IMR-90 (cell line): ENCODE results near the gene PLB1. TPM values are rescaled to one million over a fixed set of nuclear protein-coding genes. Genes with fewer than 3 reads are reported as not detected.

Experiments used
- ATAC-seq: fragments of 200-7000 bp; cut with Tn5 transposase; 2 replicates; pipeline ENCODE4 v1.9.1; 2020; ENCODE audit warnings: low read depth, mild to moderate bottlenecking, moderate library complexity
- BruUV-seq: library from RNA; stranded (reverse); fragments of 400-500 nt; replicated peaks from 2 replicates; lab custom pipeline; 2021; lab: Mats Ljungman, UMichigan
- CTCF ChIA-PET: fragments of 300-600 bp; formaldehyde crosslinking; extraction: SDS; loops from one replicate; lab custom pipeline; 2021; ENCODE audit warnings: antibody characterized with exemption; lab: Yijun Ruan, JAX
- POLR2A ChIA-PET: fragments of 300-600 bp; sonication (Branson Sonifier 250); formaldehyde crosslinking; loops from one replicate; lab custom pipeline; 2022; ENCODE audit warnings: antibody characterized with exemption; ENCODE audit not compliant: unreplicated experiment; lab: Charles Lee
- DNase-seq: peaks from one replicate; pipeline ENCODE4 v3.0.0; 2013
- H2AFZ ChIP-seq: replicated peaks from 2 replicates; pipeline ENCODE3; 2013; ENCODE audit warnings: low read length, mild to moderate bottlenecking; ENCODE audit not compliant: poor library complexity
- H2AK5ac ChIP-seq: 2 replicates; pipeline ENCODE4 v1.6.1; 2013; ENCODE audit warnings: low read depth, low read length, inconsistent platforms
- H2AK9ac ChIP-seq: replicated peaks from 2 replicates; pipeline ENCODE3; 2013; ENCODE audit warnings: mild to moderate bottlenecking, low read depth, low read length, moderate library complexity; ENCODE audit not compliant: poor library complexity
- H2BK120ac ChIP-seq: 2 replicates; pipeline ENCODE4 v1.6.1; 2013; ENCODE audit warnings: low read depth, low read length, inconsistent platforms
- H2BK15ac ChIP-seq: 3 replicates; pipeline ENCODE4 v1.6.1; 2013; ENCODE audit warnings: low read depth, low read length, inconsistent platforms
- H2BK20ac ChIP-seq: 2 replicates; pipeline ENCODE4 v1.6.1; 2013; ENCODE audit warnings: low read depth, mild to moderate bottlenecking, inconsistent platforms, low read length, moderate library complexity
- H2BK5ac ChIP-seq: 2 replicates; pipeline ENCODE4 v1.6.1; 2013; ENCODE audit warnings: mild to moderate bottlenecking, low read depth, low read length, inconsistent platforms; ENCODE audit not compliant: poor library complexity, severe bottlenecking
- H3K14ac ChIP-seq: replicated peaks from 2 replicates; pipeline ENCODE4 v1.6.1; 2013; ENCODE audit warnings: low read depth, low read length, inconsistent platforms
- H3K18ac ChIP-seq: 2 replicates; pipeline ENCODE4 v1.6.1; 2013; ENCODE audit warnings: low read depth, low read length, control low read depth
- H3K23ac ChIP-seq: 2 replicates; pipeline ENCODE4 v1.6.1; 2013; ENCODE audit warnings: low read depth, low read length, inconsistent platforms
- H3K27ac ChIP-seq: 2 replicates; pipeline ENCODE4 v1.5.1; 2013; ENCODE audit warnings: mild to moderate bottlenecking, control low read depth, low read length; ENCODE audit not compliant: insufficient read depth
- H3K27me3 ChIP-seq: 2 replicates; pipeline ENCODE4 v1.6.1; 2013; ENCODE audit warnings: low read length; ENCODE audit not compliant: control insufficient read depth, insufficient read depth
- H3K36me3 ChIP-seq: 2 replicates; pipeline ENCODE4 v1.6.1; 2013; ENCODE audit warnings: low read length, mixed read lengths; ENCODE audit not compliant: control insufficient read depth, insufficient read depth
- H3K4ac ChIP-seq: 2 replicates; pipeline ENCODE4 v1.6.1; 2013; ENCODE audit warnings: low read depth, low read length, inconsistent platforms
- H3K4me1 ChIP-seq: 2 replicates; pipeline ENCODE4 v1.6.1; 2013; ENCODE audit warnings: low read length, mixed read lengths; ENCODE audit not compliant: control insufficient read depth, insufficient read depth
- H3K4me2 ChIP-seq: 2 replicates; pipeline ENCODE4 v1.6.1; 2013; ENCODE audit warnings: low read depth, mild to moderate bottlenecking, control low read depth, low read length, moderate library complexity
- H3K4me3 ChIP-seq: 2 replicates; pipeline ENCODE4 v1.5.1; 2013; ENCODE audit warnings: low read depth, mild to moderate bottlenecking, control low read depth, low read length, moderate library complexity; ENCODE audit not compliant: insufficient read depth
- H3K56ac ChIP-seq: 2 replicates; pipeline ENCODE4 v1.6.1; 2013; ENCODE audit warnings: low read length, inconsistent platforms; ENCODE audit not compliant: insufficient read depth; ENCODE audit errors: extremely low read depth
- H3K79me1 ChIP-seq, 2 experiments: 2 replicates each; pipeline ENCODE4 v1.6.1; 2013; ENCODE audit warnings: low read length in 2 of 2, inconsistent platforms in 1 of 2, low read depth in 1 of 2
- H3K9ac ChIP-seq: 2 replicates; pipeline ENCODE4 v1.6.1; 2013; ENCODE audit warnings: low read depth, low read length, control low read depth
- H3K9me1 ChIP-seq: 2 replicates; pipeline ENCODE4 v1.6.1; 2013; ENCODE audit warnings: low read length, inconsistent platforms; ENCODE audit not compliant: insufficient read depth
- H3K9me3 ChIP-seq: 2 replicates; pipeline ENCODE4 v1.6.1; 2013; ENCODE audit warnings: low read length; ENCODE audit not compliant: control insufficient read depth, insufficient read depth
- H4K20me1 ChIP-seq: 2 replicates; pipeline ENCODE4 v1.6.1; 2013; ENCODE audit warnings: low read length, inconsistent platforms; ENCODE audit not compliant: insufficient read depth
- H4K5ac ChIP-seq: 2 replicates; pipeline ENCODE4 v1.6.1; 2013; ENCODE audit warnings: mild to moderate bottlenecking, low read depth, low read length, control low read depth
- H4K8ac ChIP-seq, 2 experiments: 2 replicates each; pipeline ENCODE4 v1.6.1; 2013; ENCODE audit warnings: low read depth in 2 of 2, low read length in 2 of 2, control low read depth in 1 of 2, inconsistent platforms in 1 of 2
- H4K91ac ChIP-seq: 2 replicates; pipeline ENCODE4 v1.6.1; 2013; ENCODE audit warnings: low read depth, low read length, inconsistent platforms; ENCODE audit not compliant: insufficient read depth
- CEBPB ChIP-seq: IDR thresholded peaks from 2 replicates; pipeline ENCODE4 v1.6.1; 2012; ENCODE audit warnings: low read depth, low read length, improper control_type of control experiment
- CHD1 ChIP-seq: IDR thresholded peaks from 2 replicates; pipeline ENCODE4 v1.6.1; 2012; ENCODE audit warnings: low read depth, low read length, improper control_type of control experiment
- CTCF ChIP-seq: conservative IDR thresholded peaks from 2 replicates; pipeline ENCODE4 v1.5.1; 2012; ENCODE audit warnings: mild to moderate bottlenecking, low read depth, low read length, improper control_type of control experiment
- MXI1 ChIP-seq: IDR thresholded peaks from 2 replicates; pipeline ENCODE4 v1.6.1; 2012; ENCODE audit warnings: low read depth, mild to moderate bottlenecking, low read length, moderate library complexity, borderline replicate concordance
- WGBS, 2 experiments: methylation state at CpG; one replicate each; pipeline versions ENCODE4 v1.1.5 to v1.1.7; 2013; ENCODE audit warnings: missing lambda C conversion rate in 2 of 2; ENCODE audit not compliant: insufficient read length in 1 of 2; ENCODE audit errors: extremely low coverage in 2 of 2; 5-methylcytosine and 5-hydroxymethylcytosine counted together
- dilution Hi-C: fragments of 300-500 bp; cut with HindIII; formaldehyde crosslinking; loops from one replicate; pipeline ENCODE4 v1.14.3; 2018; ENCODE audit warnings: low sequenced_read_pairs; ENCODE audit not compliant: unreplicated experiment
- in situ Hi-C: fragments of 300-500 bp; cut with MboI; formaldehyde crosslinking; loops from 3 replicates; pipeline ENCODE4 v1.14.3; 2019; ENCODE audit warnings: low sequenced_read_pairs, inconsistent platforms, mixed read lengths
- intact Hi-C: fragments of 100-400 bp; cut with micrococcal nuclease; formaldehyde crosslinking; loops from 2 replicates; pipeline ENCODE4 v1.10.0; 2022
- polyA plus RNA-seq, 3 experiments: library from polyadenylated mRNA; depleted of rRNA; stranded (reverse); fragments of >200 nt; gene quantifications; 2 replicates each; pipeline ENCODE4 v1.2.3, GENCODE V29; 2012; ENCODE audit warnings: low replicate concordance in 1 of 3
- total RNA-seq: library from RNA; depleted of rRNA; stranded (reverse); fragments of >200 nt; gene quantifications from 2 replicates; pipeline ENCODE4 v1.2.3, GENCODE V29; 2012

PLB1 gene
- total and polyA plus RNA-seq, 2 of the 4 experiments (the other 2 are of a cell fraction): 0.74 to 0.90 TPM

- H3K27ac ChIP-seq: peak overlapping the region; percentile 70
- no peak for TF ChIP-seq CEBPB
- TF ChIP-seq CTCF: no peak
- no peak for TF ChIP-seq MXI1
- no peak for TF ChIP-seq CHD1
These were observed 178.8 kb downstream of the PLB1 start for GRCh38 chr2:28674713-28675068.

More at GRCh38 chr2:28674713-28675068, 178.8 kb downstream of the PLB1 start:
- peak overlapping the region; percentile 68 for H3K56ac ChIP-seq
- H2BK15ac ChIP-seq: peak overlapping the region; percentile 89; the same call in 2 of the 3 replicates
- intact Hi-C loops: no loop called here
- in situ Hi-C loops: no loop called here
- CTCF ChIA-PET: no interaction called here
- H2AFZ ChIP-seq: peak overlapping the region; percentile 58
- H3K4me1 ChIP-seq: peaks cover 19% of the 10 kb centered on the region
- peak overlapping the region; percentile 97 for H3K4ac ChIP-seq
- H3K18ac ChIP-seq: peak overlapping the region; percentile 70
- H2AK9ac ChIP-seq: peak overlapping the region; percentile 47
- peaks cover 19% of the 10 kb centered on the region for H3K9me1 ChIP-seq
- no peaks in the 10 kb centered on the region for H3K27me3 ChIP-seq
- no peak overlapping the region for H3K9ac ChIP-seq
- no peak overlapping the region for H3K4me3 ChIP-seq
- H2BK20ac ChIP-seq: peak overlapping the region; percentile 99
- H3K9me3 ChIP-seq: 0 out of 2 replicates have a peak, but pooled peaks cover 3% of the 10 kb centered on the region
- no CpG with 5 or more reads among the region's 1 CpG for WGBS, 2 experiments
- peak overlapping the region; percentile 78 for H3K23ac ChIP-seq
- ATAC-seq (peak; percentile 51), DNase-seq (no peak)
- peak overlapping the region; percentile 87 for H3K14ac ChIP-seq
- peak overlapping the region; percentile 96 for H2AK5ac ChIP-seq
- no TSS peak for BruUV-seq
- peak overlapping the region; percentile 51 to 89 for H4K8ac ChIP-seq
- no peaks in the 10 kb centered on the region for H4K20me1 ChIP-seq
- POLR2A ChIA-PET: interaction anchor here (0.6 kb wide), 1 partner anchor 1473 kb away, joined by 11 read pairs; no protein-coding TSS in a partner anchor
- H3K4me2 ChIP-seq: peak overlapping the region; percentile 32; the same call in 1 of the 2 replicates
- peak overlapping the region; percentile 98 for H2BK120ac ChIP-seq
- no peaks in the 10 kb centered on the region for H3K36me3 ChIP-seq
- H3K79me1 ChIP-seq: 0 out of 4 replicates have a peak, but pooled peaks cover 0 to 4% of the 10 kb centered on the region in 2 experiments
- H4K5ac ChIP-seq: peak overlapping the region; percentile 46
- dilution Hi-C loops: no loop called here
- peak overlapping the region; percentile 78 for H2BK5ac ChIP-seq
- H4K91ac ChIP-seq: peak overlapping the region; percentile 96
